HepG2 (cell line): ENCODE results near the gene SUOX. TPM values are rescaled to one million over a fixed set of nuclear protein-coding genes. Genes with fewer than 3 reads are reported as not detected.
A peak's percentile ranks its signal among the peaks of the same experiment; 100 is the strongest.

Experiments used
- CEBPG ChIP-seq: IDR thresholded peaks from 2 replicates; pipeline ENCODE4 v1.6.1; 2016
- CSRNP1 ChIP-seq: sonication (generic); formaldehyde crosslinking; IDR thresholded peaks from 2 replicates; pipeline ENCODE4 v1.8.1; 2023; ENCODE audit warnings: mild to moderate bottlenecking, missing genetic modification reagents
- HOXA3 ChIP-seq: sonication (generic); formaldehyde crosslinking; IDR thresholded peaks from 2 replicates; pipeline ENCODE4 v1.5.0; 2020; ENCODE audit warnings: missing genetic modification reagents
- MEIS1 ChIP-seq: sonication (generic); formaldehyde crosslinking; IDR thresholded peaks from 2 replicates; pipeline ENCODE4 v1.9.0; 2021; ENCODE audit warnings: mild to moderate bottlenecking, missing genetic modification reagents, moderate library complexity, borderline replicate concordance
- NCOR1 ChIP-seq: fragments of 200-600 bp; sonication (generic); IDR thresholded peaks from 2 replicates; pipeline ENCODE4 v1.7.0; 2017; ENCODE audit warnings: antibody characterized with exemption, low read length, borderline replicate concordance
- NPAS2 ChIP-seq: sonication (generic); formaldehyde crosslinking; IDR thresholded peaks from 2 replicates; pipeline ENCODE4 v1.8.0; 2022; ENCODE audit warnings: mild to moderate bottlenecking, missing genetic modification reagents, borderline replicate concordance
- PAWR ChIP-seq: sonication (generic); formaldehyde crosslinking; IDR thresholded peaks from 2 replicates; pipeline ENCODE4 v1.4.0; 2020; ENCODE audit warnings: missing genetic modification reagents, mild to moderate bottlenecking, borderline replicate concordance
- PBX2 ChIP-seq: IDR thresholded peaks from 2 replicates; pipeline ENCODE4 v1.6.1; 2016; ENCODE audit warnings: control low read depth
- PRMT3 ChIP-seq: sonication (generic); formaldehyde crosslinking; IDR thresholded peaks from 2 replicates; pipeline ENCODE4 v1.8.1; 2022; ENCODE audit warnings: low read depth, mild to moderate bottlenecking, moderate library complexity, missing genetic modification reagents, borderline replicate concordance
- RBM39 ChIP-seq: fragments of 200-400 bp; formaldehyde crosslinking; IDR thresholded peaks from one replicate; pipeline ENCODE4 v1.6.1; 2018; ENCODE audit warnings: antibody characterized with exemption, mild to moderate bottlenecking, low read depth, low read length; ENCODE audit not compliant: poor library complexity, severe bottlenecking
- SRSF1 ChIP-seq: fragments of 200-400 bp; formaldehyde crosslinking; optimal IDR thresholded peaks from 2 replicates; pipeline ENCODE3; 2017; ENCODE audit warnings: mild to moderate bottlenecking, low read depth, low read length, moderate library complexity
- ZBTB1 ChIP-seq: sonication (generic); formaldehyde crosslinking; IDR thresholded peaks from 2 replicates; pipeline ENCODE4 v1.4.0; 2020; ENCODE audit warnings: missing genetic modification reagents, borderline replicate concordance
- ZBTB7A ChIP-seq: sonication (generic); formaldehyde crosslinking; IDR thresholded peaks from 2 replicates; pipeline ENCODE4 v1.8.0; 2022; ENCODE audit warnings: mild to moderate bottlenecking, missing genetic modification reagents
- ZNF225 ChIP-seq: sonication (generic); formaldehyde crosslinking; IDR thresholded peaks from 2 replicates; pipeline ENCODE4 v1.4.0; 2020; ENCODE audit warnings: mild to moderate bottlenecking, missing genetic modification reagents
- ZNF253 ChIP-seq: sonication (generic); formaldehyde crosslinking; IDR thresholded peaks from 2 replicates; pipeline ENCODE4 v1.8.0; 2022; ENCODE audit warnings: mild to moderate bottlenecking, missing genetic modification reagents, borderline replicate concordance
- ZNF430 ChIP-seq: sonication (generic); formaldehyde crosslinking; IDR thresholded peaks from 2 replicates; pipeline ENCODE4 v1.9.0; 2021; ENCODE audit warnings: mild to moderate bottlenecking, missing genetic modification reagents
- ZNF512B ChIP-seq: sonication (generic); formaldehyde crosslinking; IDR thresholded peaks from 2 replicates; pipeline ENCODE4 v1.5.1; 2020; ENCODE audit warnings: missing genetic modification reagents, mild to moderate bottlenecking, borderline replicate concordance
- ZNF563 ChIP-seq: sonication (generic); formaldehyde crosslinking; IDR thresholded peaks from 2 replicates; pipeline ENCODE4 v1.8.0; 2022; ENCODE audit warnings: mild to moderate bottlenecking, moderate library complexity, missing genetic modification reagents
- ZNF672 ChIP-seq: sonication (generic); formaldehyde crosslinking; IDR thresholded peaks from 2 replicates; pipeline ENCODE4 v1.8.1; 2022; ENCODE audit warnings: missing genetic modification reagents
- ZNF891 ChIP-seq: sonication (generic); formaldehyde crosslinking; IDR thresholded peaks from 2 replicates; pipeline ENCODE4 v1.5.0; 2020; ENCODE audit warnings: mild to moderate bottlenecking, missing genetic modification reagents
- polyA plus RNA-seq, 8 experiments: library from polyadenylated mRNA; depleted of rRNA in 3 of 8; stranded (reverse) in 7 of 8; unstranded in 1 of 8; fragments of >200 nt; fragmentation: Illumina TruSeq in 4 of 8; extraction: Trizol in 4 of 8; gene quantifications; 2 replicates each; pipeline versions ENCODE4 v1.2.1 to v1.2.3, GENCODE V29; 2011 to 2016; ENCODE audit warnings: low read depth in 4 of 8, missing spikeins in 1 of 8, mixed read lengths in 1 of 8; ENCODE audit not compliant: insufficient read depth in 1 of 8
- total RNA-seq, 5 experiments: library from RNA; depleted of rRNA; stranded (reverse); fragments of >200 nt; fragmentation: Illumina TruSeq; extraction: Trizol; gene quantifications; 2 replicates each; pipeline ENCODE4 v1.2.3, GENCODE V29; 2016; ENCODE audit warnings: low read depth in 1 of 5
- TF ChIP-seq, protein P1 (sequence below): sonication (generic); formaldehyde crosslinking; IDR thresholded peaks from 2 replicates; pipeline ENCODE4 v1.8.1; 2023; ENCODE audit warnings: mild to moderate bottlenecking, missing genetic modification reagents, borderline replicate concordance

Gene SUOX
- total and polyA plus RNA-seq, 2 of the 13 experiments (the other 11 are each of a cell fraction or from before 2014, with no cell fraction given), result 23.9 to 25.9 TPM

- peak; percentile 32; the same call in 1 of the 2 replicates for TF ChIP-seq CSRNP1 (CRISPR knock-in tag)
- no peak for TF ChIP-seq PRMT3
- TF ChIP-seq ZNF512B (CRISPR knock-in tag), result no peak
- TF ChIP-seq SRSF1, result no peak
- no peak for TF ChIP-seq ZNF672 (CRISPR knock-in tag)
- TF ChIP-seq NCOR1, result peak; percentile 74; the same call in 1 of the 2 replicates
- peak; percentile 73; the same call in 1 of the 2 replicates for TF ChIP-seq ZNF225
- TF ChIP-seq, protein P1, sequence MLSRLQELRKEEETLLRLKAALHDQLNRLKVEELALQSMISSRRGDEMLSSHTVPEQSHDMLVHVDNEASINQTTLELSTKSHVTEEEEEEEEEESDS, result no peak
- TF ChIP-seq ZNF430, result peak; percentile 54; the same call in 1 of the 2 replicates
- TF ChIP-seq NPAS2 (CRISPR knock-in tag), result no peak
- TF ChIP-seq ZBTB1 (CRISPR knock-in tag), result no peak
- no peak for TF ChIP-seq CEBPG (CRISPR knock-in tag)
- TF ChIP-seq MEIS1 (CRISPR knock-in tag), result no peak
- TF ChIP-seq ZNF891, result peak; percentile 92
- TF ChIP-seq PAWR (CRISPR knock-in tag), result no peak
- peak; percentile 80; the same call in 1 of the 2 replicates for TF ChIP-seq ZNF563 (CRISPR knock-in tag)
- no peak for TF ChIP-seq ZNF253 (CRISPR knock-in tag)
- no peak; the same call in 1 of the 2 replicates for TF ChIP-seq ZBTB7A (CRISPR knock-in tag)
- peak; percentile 59; the same call in 1 of the 2 replicates for TF ChIP-seq HOXA3 (CRISPR knock-in tag)
- peak; percentile 85 for TF ChIP-seq RBM39
- TF ChIP-seq PBX2 (CRISPR knock-in tag), result peak; percentile 99
Measured at GRCh38 chr12:55973599-55974307, 23.3 kb upstream of the SUOX start, which contains the start of gene RAB5B (continued).
